Fibroblast of skin of back (primary cell): ENCODE results near the gene DCTN3.

ENCODE experiments used
- DNase-seq: peaks from one replicate; pipeline ENCODE4 v3.0.0-alpha.2; 2013

The DCTN3 gene

GRCh38 chr9:34573599-34574325 is 46.5 kb downstream of the DCTN3 start:
- no peak for DNase-seq

- no peak for DNase-seq
Measured at GRCh38 chr9:34572628-34573027, 47.7 kb downstream of the DCTN3 start.

GRCh38 chr9:34572092-34572491 is 48.2 kb downstream of the DCTN3 start:
- DNase-seq: no peak

- no peak for DNase-seq
Measured at GRCh38 chr9:34571481-34571810, 48.8 kb downstream of the DCTN3 start.

GRCh38 chr9:34570809-34571480 is 49.4 kb downstream of the DCTN3 start:
- no peak for DNase-seq

- no peak for DNase-seq
Measured at GRCh38 chr9:34570376-34570775, 49.9 kb downstream of the DCTN3 start.

- no peak for DNase-seq
Measured at GRCh38 chr9:34568774-34569173, 51.5 kb downstream of the DCTN3 start.

GRCh38 chr9:34568133-34568532 is 52.2 kb downstream of the DCTN3 start:
- DNase-seq: no peak

- DNase-seq: no peak
Measured at GRCh38 chr9:34566972-34567371, 53.3 kb downstream of the DCTN3 start.

- no peak for DNase-seq
Measured at GRCh38 chr9:34566322-34566721, 54.0 kb downstream of the DCTN3 start.

- no peak for DNase-seq
Measured at GRCh38 chr9:34565856-34566255, 54.4 kb downstream of the DCTN3 start.

GRCh38 chr9:34564617-34565016 is 55.7 kb downstream of the DCTN3 start:
- no peak for DNase-seq
